Breast epithelium (tissue), 3 donors: ENCODE results near the gene PRMT2.

Source experiments
- CTCF ChIP-seq, 3 donors: fragments of 450-650 bp; IDR thresholded peaks; one replicate each; pipeline ENCODE4 v1.5.1; 2016 to 2017; ENCODE audit warnings: antibody characterized with exemption in 3 of 3, mild to moderate bottlenecking in 3 of 3, moderate library complexity in 3 of 3
- POLR2A ChIP-seq: fragments of 450-650 bp; IDR thresholded peaks from one replicate; pipeline ENCODE4 v1.6.1; 2016; ENCODE audit warnings: antibody characterized with exemption, mild to moderate bottlenecking, moderate library complexity

DNA sequence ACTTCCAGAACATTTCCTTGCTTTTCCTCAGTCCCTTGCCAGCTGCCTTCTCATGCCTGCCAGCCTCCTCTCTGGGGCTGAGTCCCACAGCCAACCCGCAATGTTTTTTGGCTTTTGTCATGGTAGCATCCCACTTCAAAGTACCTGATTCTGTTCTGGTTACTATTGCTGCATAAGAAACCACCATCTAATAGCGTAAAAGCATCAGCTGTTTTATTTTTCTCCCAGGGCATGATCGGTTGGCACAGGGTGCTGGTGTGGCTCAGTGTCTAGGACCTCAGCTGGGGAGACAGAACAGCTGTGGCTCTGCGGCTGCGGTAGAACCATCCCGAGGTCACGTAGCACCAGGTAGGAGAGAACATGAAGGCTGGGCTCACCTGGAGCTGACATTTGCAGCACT, 8.9 kb upstream of the PRMT2 start:
- TF ChIP-seq CTCF (IDR thresholded peaks at IDR 0.05), result no peak
- no peak for TF ChIP-seq POLR2A
